ENCODE data around the gene ANKS1A. TPM values are rescaled to one million over a fixed set of nuclear protein-coding genes. Genes with fewer than 3 reads are reported as not detected.

Gene ANKS1A
- total and polyA plus RNA-seq, 2 experiments from 2014 or later, result 12.1 to 31.9 TPM

GRCh38 chr6:34876472-34876871, 12.6 kb upstream of the ANKS1A start:
- H3F3A ChIP-seq (replicated peaks; ENCODE audit: low read depth), result no peaks in the 10 kb centered on the region
- H3K79me2 ChIP-seq (replicated peaks; ENCODE audit: insufficient read depth), result peaks cover 2% of the 10 kb centered on the region; the same call in 1 of the 2 replicates
- no peaks in the 10 kb centered on the region for H3K9me2 ChIP-seq (ENCODE audit: insufficient read depth)
- H2AFZ ChIP-seq, result no peak overlapping the region
- H3K4me1 ChIP-seq (ENCODE audit: insufficient read depth), result peaks cover 17% of the 10 kb centered on the region
- no peak overlapping the region for H3K4me3 Mint-ChIP-seq
- no peak overlapping the region for H3K4me3 ChIP-seq
- ATAC-seq (no peak), DNase-seq (ENCODE audit: low spot score) (no peak)
- peaks cover 24% of the 10 kb centered on the region; the same call in 1 of the 2 replicates for H3K36me3 ChIP-seq (ENCODE audit: insufficient read depth)
- TF ChIP-seq ZNF331 (CRISPR knock-in tag; IDR thresholded peaks at IDR 0.05; ENCODE audit: low read depth) (no peak), POLR2AphosphoS5 (IDR thresholded peaks at IDR 0.05; ENCODE audit: low read depth) (no peak), CTCF (conservative IDR thresholded peaks at IDR 0.05; ENCODE audit: low read depth in 2 of 2) (no peak), JUNB (IDR thresholded peaks at IDR 0.05; ENCODE audit: unreplicated experiment) (no peak), EZH2phosphoT487 (IDR thresholded peaks at IDR 0.05; ENCODE audit: unreplicated experiment) (no peak), EZH2 (IDR thresholded peaks at IDR 0.05; ENCODE audit: low read depth, unreplicated experiment) (no peak), CREB1 (CRISPR knock-in tag; IDR thresholded peaks at IDR 0.05; ENCODE audit: low read depth) (no peak), STAT1 (IDR thresholded peaks at IDR 0.05; ENCODE audit: unreplicated experiment) (no peak), NANOG (IDR thresholded peaks at IDR 0.05; ENCODE audit: borderline replicate concordance) (no peak), REST (IDR thresholded peaks at IDR 0.05; ENCODE audit: unreplicated experiment) (no peak), ZNF114 (CRISPR knock-in tag; IDR thresholded peaks at IDR 0.05) (no peak)
- H3K27me3 Mint-ChIP-seq (ENCODE audit: insufficient read depth, low read depth, poor library complexity), result peaks cover 1% of the 10 kb centered on the region
- H3K27me3 ChIP-seq (ENCODE audit: insufficient read depth), result no peaks in the 10 kb centered on the region
- peak overlapping the region; percentile 91 for H3K27ac Mint-ChIP-seq
- no peak overlapping the region for H3K27ac ChIP-seq (ENCODE audit: low read depth)
- peak overlapping the region; percentile 27; the same call in 1 of the 2 replicates for H3K4me2 ChIP-seq
- peaks cover 17% of the 10 kb centered on the region; the same call in 2 of the 3 replicates for H3K4me1 Mint-ChIP-seq
- H3K9me3 Mint-ChIP-seq, result no peaks in the 10 kb centered on the region
- H4K20me1 ChIP-seq (replicated peaks; ENCODE audit: insufficient read depth), result no peaks in the 10 kb centered on the region
- peaks cover 51% of the 10 kb centered on the region for H3K36me3 Mint-ChIP-seq (ENCODE audit: low read depth)

GRCh38 chr6:34877259-34877658, 11.8 kb upstream of the ANKS1A start:
- Mint-ChIP-seq H3K36me3 (ENCODE audit: low read depth) (peaks cover 44% of the 10 kb centered on the region), H3K27ac (no peak overlapping the region), H3K4me1 (peaks cover 17% of the 10 kb centered on the region; the same call in 2 of the 3 replicates), H3K4me3 (no peak overlapping the region), H3K27me3 (ENCODE audit: insufficient read depth, low read depth, poor library complexity) (no peaks in the 10 kb centered on the region), H3K9me3 (no peaks in the 10 kb centered on the region)
- H3K27me3 ChIP-seq (ENCODE audit: insufficient read depth), result no peaks in the 10 kb centered on the region
- H2AFZ ChIP-seq, result no peak overlapping the region
- no peaks in the 10 kb centered on the region for H3F3A ChIP-seq (replicated peaks; ENCODE audit: low read depth)
- peaks cover 7% of the 10 kb centered on the region; the same call in 1 of the 2 replicates for H3K79me2 ChIP-seq (replicated peaks; ENCODE audit: insufficient read depth)
- no peak overlapping the region for H3K4me2 ChIP-seq
- H3K4me1 ChIP-seq (ENCODE audit: insufficient read depth), result peaks cover 17% of the 10 kb centered on the region
- H3K4me3 ChIP-seq, result no peak overlapping the region
- peaks cover 20% of the 10 kb centered on the region; the same call in 1 of the 2 replicates for H3K36me3 ChIP-seq (ENCODE audit: insufficient read depth)
- DNase-seq (ENCODE audit: low spot score) (no peak), ATAC-seq (no peak)
- H4K20me1 ChIP-seq (replicated peaks; ENCODE audit: insufficient read depth), result no peaks in the 10 kb centered on the region
- no peaks in the 10 kb centered on the region for H3K9me2 ChIP-seq (ENCODE audit: insufficient read depth)
- H3K27ac ChIP-seq (ENCODE audit: low read depth), result no peak overlapping the region
- TF ChIP-seq ETS1 (IDR thresholded peaks at IDR 0.05), result no peak
- TF ChIP-seq REST (IDR thresholded peaks at IDR 0.05; ENCODE audit: unreplicated experiment), result no peak
- TF ChIP-seq JUNB (IDR thresholded peaks at IDR 0.05; ENCODE audit: unreplicated experiment), result no peak
- TF ChIP-seq ZNF331 (CRISPR knock-in tag; IDR thresholded peaks at IDR 0.05; ENCODE audit: low read depth), result no peak
- no peak for TF ChIP-seq STAT1 (IDR thresholded peaks at IDR 0.05; ENCODE audit: unreplicated experiment)
- TF ChIP-seq EZH2phosphoT487 (IDR thresholded peaks at IDR 0.05; ENCODE audit: unreplicated experiment), result no peak
- TF ChIP-seq NANOG (IDR thresholded peaks at IDR 0.05; ENCODE audit: borderline replicate concordance), result no peak
- no peak for TF ChIP-seq POLR2AphosphoS5 (IDR thresholded peaks at IDR 0.05; ENCODE audit: low read depth)
- TF ChIP-seq EZH2 (IDR thresholded peaks at IDR 0.05; ENCODE audit: low read depth, unreplicated experiment), result no peak

All from GM23338 (cell line).